ENCODE measurements around the gene COLQ.

GRCh38 chr3:15541371-15541770 lies 19.9 kb upstream of the COLQ start:
- TF ChIP-seq CTCF (IDR thresholded peaks at IDR 0.05; ENCODE audit: borderline replicate concordance, extremely low read depth, low read length, poor library complexity, severe bottlenecking), result no peak
- no peak for TF ChIP-seq EZH2 (IDR thresholded peaks at IDR 0.05; ENCODE audit: borderline replicate concordance, low read depth, low read length, severe bottlenecking)
